Testis (tissue), 2 donors: Measurements from ENCODE around the gene PRDM2.

Experiments used
- CTCF ChIP-seq, 3 experiments: fragments of 450-650 bp in 2 of 3; fragments of 200-600 bp in 1 of 3; sonication (generic) in 1 of 3; IDR thresholded peaks; one replicate each; pipeline ENCODE4 v1.5.1; 2016 to 2019; ENCODE audit warnings: antibody characterized with exemption in 3 of 3, mild to moderate bottlenecking in 2 of 3, moderate library complexity in 1 of 3
- POLR2A ChIP-seq: fragments of 450-650 bp; IDR thresholded peaks from one replicate; pipeline ENCODE4 v1.6.1; 2017; ENCODE audit warnings: antibody characterized with exemption, mild to moderate bottlenecking, moderate library complexity

GRCh38 chr1:13714851-13715250 is 14.9 kb downstream of the PRDM2 start:
- TF ChIP-seq CTCF (IDR thresholded peaks at IDR 0.05) (peak; percentile 15 to 50 (median 35)), POLR2A (no peak)
